Breast epithelium (tissue), 3 donors: ENCODE data around the gene EDAR.

ENCODE experiments used
- POLR2A ChIP-seq: fragments of 450-650 bp; IDR thresholded peaks from one replicate; pipeline ENCODE4 v1.6.1; 2016; ENCODE audit warnings: antibody characterized with exemption, mild to moderate bottlenecking, moderate library complexity
- POLR2AphosphoS5 ChIP-seq, 3 donors: sonication (generic); formaldehyde crosslinking; IDR thresholded peaks; one replicate each; pipeline ENCODE4 v1.6.1; 2017; ENCODE audit warnings: antibody characterized with exemption in 3 of 3
- TF ChIP-seq, protein P1 (sequence below), 3 donors: fragments of 450-650 bp; IDR thresholded peaks; one replicate each; pipeline ENCODE4 v1.5.1; 2016 to 2017; ENCODE audit warnings: antibody characterized with exemption in 3 of 3, mild to moderate bottlenecking in 3 of 3, moderate library complexity in 3 of 3

DNA sequence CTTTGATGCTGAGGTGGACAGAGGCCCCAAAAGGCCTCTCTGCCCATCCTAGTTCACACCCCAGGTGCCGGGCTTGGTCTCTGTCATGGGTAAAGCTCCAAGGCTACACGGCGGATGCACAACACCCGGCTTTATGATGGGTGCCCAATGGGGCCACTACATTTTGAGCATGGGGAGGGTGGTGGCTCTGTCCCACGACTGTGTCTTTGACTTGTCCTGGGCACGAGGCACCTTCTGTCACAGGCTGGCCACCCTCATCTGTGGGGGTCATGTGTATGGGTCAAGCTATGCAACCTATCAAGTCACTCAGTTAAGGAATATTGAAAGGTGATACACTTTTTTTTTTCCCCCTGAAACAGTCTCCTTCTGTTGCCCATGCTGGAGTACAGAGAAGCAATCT is 63.7 kb downstream of the EDAR start:
- TF ChIP-seq, protein P1, sequence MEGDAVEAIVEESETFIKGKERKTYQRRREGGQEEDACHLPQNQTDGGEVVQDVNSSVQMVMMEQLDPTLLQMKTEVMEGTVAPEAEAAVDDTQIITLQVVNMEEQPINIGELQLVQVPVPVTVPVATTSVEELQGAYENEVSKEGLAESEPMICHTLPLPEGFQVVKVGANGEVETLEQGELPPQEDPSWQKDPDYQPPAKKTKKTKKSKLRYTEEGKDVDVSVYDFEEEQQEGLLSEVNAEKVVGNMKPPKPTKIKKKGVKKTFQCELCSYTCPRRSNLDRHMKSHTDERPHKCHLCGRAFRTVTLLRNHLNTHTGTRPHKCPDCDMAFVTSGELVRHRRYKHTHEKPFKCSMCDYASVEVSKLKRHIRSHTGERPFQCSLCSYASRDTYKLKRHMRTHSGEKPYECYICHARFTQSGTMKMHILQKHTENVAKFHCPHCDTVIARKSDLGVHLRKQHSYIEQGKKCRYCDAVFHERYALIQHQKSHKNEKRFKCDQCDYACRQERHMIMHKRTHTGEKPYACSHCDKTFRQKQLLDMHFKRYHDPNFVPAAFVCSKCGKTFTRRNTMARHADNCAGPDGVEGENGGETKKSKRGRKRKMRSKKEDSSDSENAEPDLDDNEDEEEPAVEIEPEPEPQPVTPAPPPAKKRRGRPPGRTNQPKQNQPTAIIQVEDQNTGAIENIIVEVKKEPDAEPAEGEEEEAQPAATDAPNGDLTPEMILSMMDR (IDR thresholded peaks at IDR 0.05) = no peak
- no peak for TF ChIP-seq POLR2A
- TF ChIP-seq POLR2AphosphoS5 (IDR thresholded peaks at IDR 0.05) = no peak
